ENCODE data around the gene ARL6IP4. TPM values are rescaled to one million over a fixed set of nuclear protein-coding genes. Genes with fewer than 3 reads are reported as not detected.

The ARL6IP4 gene
- total RNA-seq, 1 experiment from 2014 or later: 133 TPM

- ATAC-seq (no peak), DNase-seq (ENCODE audit: low spot score) (no peak)
- Mint-ChIP-seq H3K27ac (no peak overlapping the region), H3K36me3 (no peaks in the 10 kb centered on the region), H3K27me3 (ENCODE audit: low read depth) (no peaks in the 10 kb centered on the region), H3K4me3 (no peak overlapping the region), H3K4me1 (no peaks in the 10 kb centered on the region), H3K9me3 (no peaks in the 10 kb centered on the region)
- POLR2A ChIA-PET: no interaction called here
- TF ChIP-seq TCF7 (CRISPR knock-in tag; IDR thresholded peaks at IDR 0.05; ENCODE audit: low read depth) (no peak), TP53 (CRISPR knock-in tag; IDR thresholded peaks at IDR 0.05) (no peak), STAT6 (CRISPR knock-in tag; conservative IDR thresholded peaks at IDR 0.05; ENCODE audit: low read depth) (no peak), ELF4 (CRISPR knock-in tag; IDR thresholded peaks at IDR 0.05; ENCODE audit: low read depth) (no peak), KAT7 (CRISPR knock-in tag; IDR thresholded peaks at IDR 0.05; ENCODE audit: borderline replicate concordance) (no peak), TEAD1 (CRISPR knock-in tag; IDR thresholded peaks at IDR 0.05) (no peak), ZNF281 (CRISPR knock-in tag; IDR thresholded peaks at IDR 0.05) (no peak), NR1H2 (CRISPR knock-in tag; IDR thresholded peaks at IDR 0.05) (no peak), E2F5 (CRISPR knock-in tag; IDR thresholded peaks at IDR 0.05) (no peak)
- CTCF ChIA-PET: no interaction called here
These were observed 15.7 kb downstream of the ARL6IP4 start for GRCh38 chr12:122996188-122996601.

- DNase-seq (ENCODE audit: low spot score) (no peak), ATAC-seq (no peak)
- no peaks in the 10 kb centered on the region for H3K27me3 Mint-ChIP-seq (ENCODE audit: low read depth)
- no peak overlapping the region for H3K27ac Mint-ChIP-seq
- no peak overlapping the region for H3K4me3 Mint-ChIP-seq
- ChIA-PET POLR2A (no interaction called here), CTCF (no interaction called here)
- H3K9me3 Mint-ChIP-seq: no peaks in the 10 kb centered on the region
- no peak for TF ChIP-seq ZMAT4 (CRISPR knock-in tag; IDR thresholded peaks at IDR 0.05)
- no peaks in the 10 kb centered on the region for H3K4me1 Mint-ChIP-seq
- H3K36me3 Mint-ChIP-seq: no peaks in the 10 kb centered on the region
These were observed 16.3 kb downstream of the ARL6IP4 start for GRCh38 chr12:122996621-122997342.

- DNase-seq (ENCODE audit: low spot score) (no peak), ATAC-seq (no peak)
- Mint-ChIP-seq H3K27me3 (ENCODE audit: low read depth) (no peaks in the 10 kb centered on the region), H3K4me3 (no peak overlapping the region), H3K9me3 (no peaks in the 10 kb centered on the region), H3K36me3 (no peaks in the 10 kb centered on the region), H3K27ac (no peak overlapping the region), H3K4me1 (no peaks in the 10 kb centered on the region)
- TF ChIP-seq GRHL2 (CRISPR knock-in tag; IDR thresholded peaks at IDR 0.05; ENCODE audit: insufficient replicate concordance, severe bottlenecking) (no peak), ZSCAN18 (CRISPR knock-in tag; IDR thresholded peaks at IDR 0.05) (no peak), CREB1 (CRISPR knock-in tag; IDR thresholded peaks at IDR 0.05) (no peak), AR (CRISPR knock-in tag; IDR thresholded peaks at IDR 0.05) (no peak), ZNF423 (CRISPR knock-in tag; IDR thresholded peaks at IDR 0.05) (no peak)
- CTCF ChIA-PET: interaction anchor here (1.8 kb wide), 1 partner anchor 46 kb away, joined by 6 read pairs; no protein-coding TSS in a partner anchor
- POLR2A ChIA-PET: no interaction called here
These were observed 17.1 kb downstream of the ARL6IP4 start for GRCh38 chr12:122997343-122998250.

Data from WTC11 (cell line).